Nephron (organoid): ENCODE data around the gene SLC29A3.
"Not testable (repeated sequence)": the region's sequence is repeated elsewhere in the genome, so short reads cannot be mapped to it uniquely, and the experiment has no call there.

Experiments
- H3K27ac Mint-ChIP-seq, 3 experiments: 2 replicates each; pipeline ENCODE4 v1.8.0; 2020; ENCODE audit warnings: mixed read lengths in 3 of 3, mild to moderate bottlenecking in 2 of 3, moderate library complexity in 1 of 3
- H3K27me3 Mint-ChIP-seq: 2 replicates; pipeline ENCODE4 v1.8.0; 2021; ENCODE audit warnings: low read depth, mild to moderate bottlenecking, moderate library complexity, mixed read lengths
- H3K36me3 Mint-ChIP-seq: 2 replicates; pipeline ENCODE4 v1.8.0; 2020; ENCODE audit warnings: low read depth, mixed read lengths
- H3K4me1 Mint-ChIP-seq: 2 replicates; pipeline ENCODE4 v1.8.0; 2020; ENCODE audit warnings: mixed read lengths
- H3K4me3 Mint-ChIP-seq, 3 experiments: 2 replicates each; pipeline ENCODE4 v1.8.0; 2020; ENCODE audit warnings: mild to moderate bottlenecking in 3 of 3, mixed read lengths in 3 of 3, moderate library complexity in 2 of 3
- H3K9me3 Mint-ChIP-seq: 2 replicates; pipeline ENCODE4 v1.8.0; 2020; ENCODE audit warnings: mixed read lengths
- CTCF ChIP-seq, 3 experiments: fragments of 200-600 bp; sonication (generic); IDR thresholded peaks; one replicate each; pipeline ENCODE4 v1.5.0; 2021; ENCODE audit warnings: antibody characterized with exemption in 3 of 3; ENCODE audit not compliant: unreplicated experiment in 3 of 3

SLC29A3 gene

GRCh38 chr10:71319042-71319799, at the start of gene SLC29A3:
TSS of gene SLC29A3 (plus strand) at chr10:71319259. CDS start at chr10:71319310, 51 bp downstream.
- peak; percentile 52 to 61 (median 60) for TF ChIP-seq CTCF (IDR thresholded peaks at IDR 0.05; ENCODE audit: unreplicated experiment in 3 of 3)
- H3K4me1 Mint-ChIP-seq = peaks cover 31% of the 10 kb centered on the region
- peaks cover 9% of the 10 kb centered on the region for H3K36me3 Mint-ChIP-seq
- peak within 1 kb of the TSS; percentile 95 to 99 (median 96) for H3K4me3 Mint-ChIP-seq
- no peaks in the 10 kb centered on the region for H3K9me3 Mint-ChIP-seq
- no peaks in the 10 kb centered on the region for H3K27me3 Mint-ChIP-seq
- peak within 1 kb of the TSS; percentile 49 to 85 (median 67) for H3K27ac Mint-ChIP-seq

DNA sequence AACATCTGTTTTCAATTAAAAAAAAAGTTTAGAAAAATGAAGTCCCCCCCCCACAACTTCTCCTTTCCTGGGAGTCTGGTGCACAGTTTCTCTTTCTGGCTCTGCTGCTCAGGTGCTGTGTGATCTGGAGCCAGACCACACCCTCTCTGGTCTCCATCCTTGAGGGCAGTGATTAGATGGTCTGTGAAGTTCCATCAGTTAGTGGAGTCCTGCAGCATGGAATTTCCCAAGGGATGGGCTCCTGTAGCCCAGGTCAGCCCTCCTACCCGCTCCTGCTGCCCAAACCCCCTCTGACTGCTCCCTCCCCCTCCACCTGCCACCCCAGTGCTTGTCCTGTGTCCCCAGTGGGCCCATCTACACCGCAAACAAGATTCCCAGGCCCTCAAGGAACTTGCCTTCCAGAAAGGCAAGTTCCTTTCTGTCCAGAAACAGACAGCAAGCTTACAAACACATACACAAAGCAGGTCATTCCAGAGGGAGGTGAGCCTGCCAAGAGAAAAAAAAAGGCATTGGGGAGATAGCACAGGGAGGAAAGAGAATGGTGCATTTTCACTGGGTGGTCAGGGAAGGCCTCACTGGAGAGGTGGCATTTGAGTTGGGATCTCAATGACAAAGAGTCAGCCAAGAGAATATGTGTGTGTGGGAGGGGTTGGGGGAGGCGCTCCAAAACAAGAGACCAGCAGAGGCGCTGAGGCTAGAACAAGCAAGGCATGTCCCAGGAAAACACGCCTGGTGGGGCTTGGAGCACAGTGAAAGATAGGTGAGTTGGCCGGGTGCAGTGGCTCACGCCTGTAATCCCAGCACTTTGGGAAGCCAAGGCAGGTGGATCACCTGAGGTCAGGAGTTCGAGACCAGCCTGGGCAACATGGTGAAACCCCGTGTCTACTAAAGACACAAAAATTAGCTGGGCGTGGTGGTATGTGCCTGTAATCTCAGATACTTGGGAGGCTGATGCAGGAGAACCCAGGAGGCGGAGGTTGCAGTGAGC, 49.5 kb upstream of the SLC29A3 start:
- no peak for TF ChIP-seq CTCF (IDR thresholded peaks at IDR 0.05; ENCODE audit: unreplicated experiment in 3 of 3)
- peak overlapping the region; percentile 77 to 92 (median 88) for H3K27ac Mint-ChIP-seq
- H3K4me1 Mint-ChIP-seq = peaks cover 60% of the 10 kb centered on the region
- H3K27me3 Mint-ChIP-seq = no peaks in the 10 kb centered on the region
- no peaks in the 10 kb centered on the region for H3K9me3 Mint-ChIP-seq
- no peaks in the 10 kb centered on the region for H3K36me3 Mint-ChIP-seq
- peak overlapping the region in 1 of 3 experiments; percentile 2 for H3K4me3 Mint-ChIP-seq

DNA sequence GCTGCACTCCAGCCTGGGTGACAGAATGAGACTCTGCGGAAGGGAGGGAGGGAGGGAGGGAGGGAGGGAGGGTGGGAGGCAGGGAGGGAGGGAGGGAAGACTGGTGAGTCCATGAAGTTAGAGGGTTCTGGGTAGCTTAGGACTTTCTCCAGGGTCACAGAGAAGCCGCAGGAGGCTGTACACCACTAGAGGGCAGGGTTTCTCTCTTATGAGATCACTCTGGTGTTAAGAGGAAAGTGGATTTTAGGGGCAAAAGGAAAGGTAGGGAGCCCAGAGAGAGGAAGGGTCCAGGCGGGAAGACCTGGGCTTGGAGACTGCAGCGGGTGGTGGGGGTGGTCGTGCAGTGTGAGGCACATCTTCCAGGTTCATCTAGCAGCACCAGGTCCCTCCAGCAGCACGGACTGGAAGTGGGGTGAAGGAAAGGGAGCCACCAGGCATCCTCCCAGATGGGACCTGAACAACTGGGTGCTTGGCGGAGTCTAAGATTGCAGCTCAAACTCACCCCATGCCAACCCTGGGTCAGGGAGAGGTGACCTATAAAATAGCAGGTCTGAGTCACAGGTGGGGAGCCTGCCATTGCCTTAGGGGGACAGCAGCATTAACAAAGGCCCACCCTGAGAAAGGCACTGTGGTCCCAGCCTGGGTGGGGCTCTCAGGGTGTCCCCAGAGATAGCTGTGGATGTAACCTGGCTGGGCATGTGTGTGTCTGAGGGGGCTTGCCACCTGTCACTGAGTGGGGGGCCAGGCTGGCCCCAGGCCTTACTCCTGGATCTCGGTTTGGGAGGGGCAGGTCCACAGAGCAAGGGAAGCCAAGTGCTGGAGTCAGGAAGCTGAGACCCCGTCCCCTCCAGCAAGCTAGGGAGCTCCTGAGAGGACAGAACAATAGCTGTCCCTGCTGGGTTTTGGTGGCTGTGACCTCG, 48.5 kb upstream of the SLC29A3 start:
- peak overlapping the region in 2 of 3 experiments; percentile 1 to 2 for H3K4me3 Mint-ChIP-seq
- H3K36me3 Mint-ChIP-seq = peaks cover 5% of the 10 kb centered on the region
- TF ChIP-seq CTCF (IDR thresholded peaks at IDR 0.05; ENCODE audit: unreplicated experiment in 3 of 3) = peak; percentile 37 to 49 (median 40)
- no peaks in the 10 kb centered on the region for H3K9me3 Mint-ChIP-seq
- no peaks in the 10 kb centered on the region for H3K27me3 Mint-ChIP-seq
- peaks cover 64% of the 10 kb centered on the region for H3K4me1 Mint-ChIP-seq
- peak overlapping the region; percentile 77 to 88 (median 87) for H3K27ac Mint-ChIP-seq

- H3K9me3 Mint-ChIP-seq = no peaks in the 10 kb centered on the region
- no peaks in the 10 kb centered on the region for H3K27me3 Mint-ChIP-seq
- peaks cover 5% of the 10 kb centered on the region for H3K36me3 Mint-ChIP-seq
- H3K27ac Mint-ChIP-seq = peak overlapping the region; percentile 30 to 71 (median 60)
- no peak for TF ChIP-seq CTCF (IDR thresholded peaks at IDR 0.05; ENCODE audit: unreplicated experiment in 3 of 3)
- no peak overlapping the region for H3K4me3 Mint-ChIP-seq
- H3K4me1 Mint-ChIP-seq = peaks cover 53% of the 10 kb centered on the region
These were observed 47.4 kb upstream of the SLC29A3 start for GRCh38 chr10:71271662-71272055.

DNA sequence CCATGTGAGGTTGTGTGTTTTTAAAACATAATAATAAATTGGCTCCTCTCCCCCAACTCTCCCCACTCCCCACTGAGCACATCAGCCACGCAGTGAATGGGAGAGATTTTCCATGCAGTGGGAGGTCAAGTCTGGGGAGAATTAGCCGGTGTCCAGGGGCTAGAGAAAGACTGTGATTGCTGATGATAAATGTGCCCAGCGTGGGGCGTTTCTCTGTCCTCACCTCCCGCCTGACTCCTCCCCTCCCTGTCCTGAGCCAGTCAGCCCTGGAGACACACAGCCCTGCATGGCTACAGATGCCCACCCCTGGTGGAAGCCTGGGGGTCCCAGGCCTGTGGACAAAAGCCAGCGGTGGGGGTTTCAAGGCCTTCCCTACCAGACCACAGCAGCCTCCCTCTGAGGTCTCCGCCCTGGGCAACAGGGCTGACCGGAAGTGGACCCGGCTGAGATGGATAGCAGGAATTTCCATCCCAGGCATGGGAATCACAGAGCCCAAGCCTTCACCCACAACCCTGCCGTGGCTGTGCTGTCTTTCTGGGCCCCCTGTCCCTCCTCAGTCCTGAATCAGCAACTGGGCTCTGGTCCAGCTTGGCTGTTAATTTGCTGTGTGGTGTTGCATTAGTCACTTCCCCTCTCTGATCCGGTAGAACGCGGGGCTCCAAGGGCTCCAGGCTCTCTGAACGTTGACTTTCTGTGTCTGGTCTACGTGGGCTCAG, 46.8 kb upstream of the SLC29A3 start:
- no peaks in the 10 kb centered on the region for H3K9me3 Mint-ChIP-seq
- no peak overlapping the region for H3K4me3 Mint-ChIP-seq
- H3K27ac Mint-ChIP-seq = peak overlapping the region; percentile 30 to 82 (median 60)
- peaks cover 48% of the 10 kb centered on the region for H3K4me1 Mint-ChIP-seq
- no peak for TF ChIP-seq CTCF (IDR thresholded peaks at IDR 0.05; ENCODE audit: unreplicated experiment in 3 of 3)
- no peaks in the 10 kb centered on the region for H3K27me3 Mint-ChIP-seq
- H3K36me3 Mint-ChIP-seq = peaks cover 5% of the 10 kb centered on the region

GRCh38 chr10:71272974-71273373, 46.1 kb upstream of the SLC29A3 start:
- not testable (repeated sequence) for H3K9me3 Mint-ChIP-seq, H3K36me3 Mint-ChIP-seq, H3K4me3 Mint-ChIP-seq, H3K27me3 Mint-ChIP-seq
- peak overlapping the region in 2 of 3 experiments; percentile 60 to 82 for H3K27ac Mint-ChIP-seq
- H3K4me1 Mint-ChIP-seq = peaks cover 40% of the 10 kb centered on the region
